Suppressor macrophage (primary cell): ENCODE data around the gene DOCK9.
"Not testable (repeated sequence)": the region's sequence is repeated elsewhere in the genome, so short reads cannot be mapped to it uniquely, and the experiment has no call there.

Source experiments
- DNase-seq, 4 experiments: peaks; one replicate each; pipeline ENCODE4 v3.0.0-alpha.2; 2020 to 2022

Gene DOCK9

GRCh38 chr13:98771838-98772611, 205.8 kb downstream of the DOCK9 start:
- no peak for DNase-seq

GRCh38 chr13:98769736-98770135, 208.1 kb downstream of the DOCK9 start:
- no peak for DNase-seq

DNA sequence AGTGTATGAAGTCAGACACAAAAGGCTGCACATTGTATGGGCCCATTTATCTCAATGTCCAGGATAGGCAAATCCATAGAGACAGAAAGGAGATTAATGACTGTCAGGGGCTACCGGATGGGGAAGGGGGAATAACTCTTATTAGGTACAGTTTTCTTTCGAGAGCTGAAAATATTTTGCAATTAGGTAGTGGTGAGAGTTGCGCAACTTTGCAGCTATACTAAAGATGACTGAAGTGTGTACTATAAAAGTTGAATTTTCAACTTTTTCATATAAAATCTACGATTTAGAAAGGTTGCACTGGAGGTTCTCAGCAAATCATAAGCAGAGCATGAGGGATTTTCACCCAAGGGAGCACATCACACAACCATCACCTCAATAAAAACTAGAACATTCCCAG, 209.3 kb downstream of the DOCK9 start:
- DNase-seq: peak in 1 of 4 experiments; percentile 17

- DNase-seq: no peak
These were observed 211.2 kb downstream of the DOCK9 start for GRCh38 chr13:98766697-98767096.

GRCh38 chr13:98765996-98766519, 211.8 kb downstream of the DOCK9 start:
- no peak for DNase-seq

GRCh38 chr13:98761986-98762616, 215.8 kb downstream of the DOCK9 start:
- no peak for DNase-seq

DNA sequence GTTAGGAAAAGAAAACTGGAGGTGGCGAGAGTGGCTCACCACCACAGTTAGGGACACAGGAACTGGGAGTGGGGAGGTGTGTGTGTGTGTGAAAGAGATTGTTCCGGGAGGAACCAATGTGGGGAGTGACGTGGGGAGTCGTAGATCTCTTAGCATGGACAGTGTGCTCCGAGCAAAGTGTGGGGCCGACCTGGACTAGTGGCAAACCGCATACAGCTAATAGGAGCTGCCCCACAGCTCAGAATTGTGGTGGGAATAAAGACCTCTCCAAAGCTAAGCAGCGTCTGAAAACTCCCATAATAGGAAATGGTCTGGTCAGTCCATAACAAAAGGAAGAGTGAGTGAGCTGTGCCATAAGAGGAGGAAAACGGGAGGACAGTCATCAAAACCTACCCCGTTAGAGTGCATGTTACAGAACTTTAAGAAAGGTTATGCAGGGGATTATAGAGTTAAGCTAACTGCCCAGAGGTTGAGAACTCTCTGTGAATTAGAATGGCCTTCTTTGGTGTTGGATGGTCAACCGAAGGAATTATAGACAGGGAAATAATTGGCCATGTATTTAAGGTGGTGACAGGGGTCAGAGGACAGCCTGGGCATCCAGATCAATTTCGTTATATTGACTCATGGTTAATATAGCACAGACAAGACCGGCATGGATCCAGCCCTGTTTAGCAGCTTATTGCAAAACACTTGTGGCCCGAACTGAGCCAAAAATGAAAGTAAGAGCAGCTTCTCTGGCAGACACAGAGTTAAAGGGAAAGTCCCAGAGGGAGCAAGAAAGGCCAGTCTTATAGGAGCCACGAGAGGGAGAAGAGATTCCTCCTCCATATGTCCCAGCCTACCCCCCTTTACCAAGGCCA, 216.5 kb downstream of the DOCK9 start:
- no peak for DNase-seq

DNA sequence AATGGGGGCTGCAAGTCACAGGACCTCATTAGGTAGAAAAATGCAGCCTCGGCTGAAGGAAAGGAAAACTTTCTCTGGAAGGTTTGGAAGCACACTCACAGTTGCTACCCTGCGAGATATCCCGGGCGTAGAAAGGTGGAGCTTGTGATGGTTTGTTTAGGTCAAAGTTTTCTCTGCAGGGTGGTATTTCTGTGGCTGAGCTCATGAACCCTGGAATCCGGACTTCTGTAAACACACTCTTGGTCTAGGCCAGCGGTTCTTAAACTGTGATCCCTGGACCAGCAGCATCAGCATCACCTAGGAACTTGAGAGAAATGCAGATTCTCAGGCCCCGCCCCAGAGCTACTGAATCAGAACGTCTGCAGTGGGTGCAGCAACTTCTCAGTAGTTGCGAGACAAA, 222.1 kb downstream of the DOCK9 start:
- DNase-seq: no peak

- DNase-seq: no peak
These were observed 222.7 kb downstream of the DOCK9 start for GRCh38 chr13:98755116-98755515.

DNA sequence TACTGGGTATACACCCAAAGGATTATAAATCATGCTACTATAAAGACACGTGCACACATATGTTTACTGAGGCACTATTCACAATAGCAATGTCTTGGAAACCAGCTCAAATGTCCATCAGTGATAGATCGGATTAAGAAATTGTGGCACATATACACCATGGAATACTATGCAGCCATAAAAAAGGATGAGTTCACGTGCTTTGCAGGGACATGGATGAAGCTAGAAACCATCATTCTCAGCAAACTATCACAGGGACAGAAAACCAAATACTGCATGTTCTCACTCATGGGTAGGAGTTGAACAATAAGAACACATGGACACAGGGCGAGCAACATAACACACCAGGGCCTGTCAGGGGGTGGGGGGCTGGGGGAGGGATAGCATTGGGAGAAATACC, 223.4 kb downstream of the DOCK9 start:
- DNase-seq: not testable (repeated sequence)

DNA sequence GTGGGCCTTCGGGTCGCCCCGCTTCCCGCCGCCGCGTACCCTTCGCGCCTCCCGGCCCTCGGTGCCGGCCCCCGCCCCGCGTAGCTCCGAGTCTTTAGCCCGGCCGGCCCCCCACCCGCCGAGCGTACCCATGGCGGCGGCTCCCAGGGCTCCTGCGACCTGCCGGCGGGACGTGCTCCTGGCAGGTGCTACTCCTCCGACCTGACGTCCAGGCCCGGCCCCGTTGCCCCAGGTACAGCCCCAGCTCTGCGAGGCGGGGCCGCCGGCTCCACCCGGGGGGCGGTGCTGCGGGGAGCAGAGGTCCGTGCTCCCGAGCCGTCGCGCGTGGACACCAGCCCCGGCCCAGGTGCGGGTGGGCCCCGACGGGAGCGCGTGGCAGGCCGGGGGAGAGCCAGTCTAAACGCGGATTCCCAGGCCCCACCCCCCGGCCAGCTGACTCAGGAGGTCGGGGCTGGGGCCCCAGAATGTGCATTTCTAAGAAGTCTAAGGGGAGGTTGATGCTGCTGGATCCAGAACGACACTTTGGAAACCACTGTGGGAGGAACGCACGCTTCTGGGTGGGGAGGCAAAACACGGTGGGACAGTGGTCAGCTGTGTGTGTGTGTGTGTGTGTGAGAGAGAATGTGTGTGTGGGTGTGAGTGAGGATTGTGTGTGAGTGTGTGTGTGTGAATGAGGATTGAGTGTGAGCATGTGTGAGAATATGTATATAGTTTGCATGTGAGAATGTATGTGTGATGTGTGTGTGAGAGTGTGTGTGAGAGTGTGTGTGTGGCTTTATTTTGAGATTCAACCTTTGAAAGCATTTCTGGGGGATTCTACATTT, 225.2 kb downstream of the DOCK9 start, which contains the start of gene SLC15A1:
TSS of gene SLC15A1 (minus strand) at position 206 of the 824 bp plus-strand sequence. CDS start at position 132, 74 bp downstream.
- no peak for DNase-seq

DNA sequence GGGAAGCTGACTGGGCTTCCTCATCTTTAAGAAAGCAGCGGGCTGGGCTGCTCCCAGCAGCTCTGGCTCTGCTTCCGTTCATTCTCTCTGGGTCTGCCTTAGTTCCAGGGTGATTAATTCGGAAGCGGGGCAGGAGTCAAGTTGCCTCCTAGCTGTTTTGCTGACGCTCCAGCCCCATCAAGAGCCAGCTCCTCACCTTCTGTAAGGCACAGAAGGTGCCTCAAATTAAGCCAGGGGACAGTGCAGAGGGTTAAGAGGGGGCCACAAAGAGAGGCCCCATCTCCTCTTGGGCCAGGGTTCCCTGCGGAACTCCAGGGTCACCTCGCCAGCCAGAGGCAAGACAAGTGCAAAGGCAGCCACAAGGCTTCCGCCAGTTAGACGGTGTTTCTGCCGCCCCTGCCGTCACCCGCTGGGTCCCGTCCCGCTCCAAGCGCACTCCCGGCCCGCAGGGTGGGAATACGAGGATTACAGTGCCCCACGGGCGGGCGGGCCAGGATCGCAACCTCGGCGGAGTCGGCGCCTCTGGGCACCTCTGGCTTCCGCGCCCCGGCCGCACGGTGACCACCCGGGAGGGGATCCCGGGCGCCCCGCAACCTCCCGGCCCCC, 225.9 kb downstream of the DOCK9 start:
- peak in 2 of 4 experiments; percentile 6 to 23 for DNase-seq

DNA sequence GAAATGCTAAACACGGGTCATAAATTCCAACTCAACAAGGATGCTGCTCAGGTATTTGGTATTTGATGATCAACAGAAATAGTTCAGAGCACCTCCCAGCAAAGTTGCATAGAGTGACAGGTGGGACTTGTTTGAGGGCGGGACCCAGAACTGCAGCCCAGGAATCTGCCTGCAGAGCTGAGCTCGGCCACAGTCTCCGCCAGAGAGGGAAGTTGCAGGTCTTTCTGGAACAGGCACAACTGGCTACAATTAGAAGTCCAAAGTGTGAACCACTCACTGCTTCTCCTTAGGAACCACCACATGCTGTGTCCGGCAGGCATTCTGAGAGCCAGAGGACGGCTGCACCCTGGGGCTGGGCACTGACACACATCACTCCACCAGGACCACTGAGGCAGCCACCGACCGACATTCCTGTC, 226.5 kb downstream of the DOCK9 start:
- no peak for DNase-seq

GRCh38 chr13:98749501-98749900, 228.4 kb downstream of the DOCK9 start:
- DNase-seq: no peak

GRCh38 chr13:98746968-98747367, 230.9 kb downstream of the DOCK9 start:
- no peak for DNase-seq
